ENCODE measurements around the gene KCNMA1.

KCNMA1 gene

GRCh38 chr10:77682393-77683087, 44.9 kb upstream of the KCNMA1 start:
- TF ChIP-seq RAD21 (IDR thresholded peaks at IDR 0.05; ENCODE audit: low read depth) (no peak), CREB1 (IDR thresholded peaks at IDR 0.05; ENCODE audit: low read depth) (no peak), REST (IDR thresholded peaks at IDR 0.05; ENCODE audit: low read depth) (no peak), EP300 (IDR thresholded peaks at IDR 0.05; ENCODE audit: borderline replicate concordance) (no peak), MAX (IDR thresholded peaks at IDR 0.05) (no peak), EGR1 (IDR thresholded peaks at IDR 0.05) (no peak), TAF1 (IDR thresholded peaks at IDR 0.05; ENCODE audit: low read depth) (no peak), CEBPB (IDR thresholded peaks at IDR 0.05) (no peak), NFIC (IDR thresholded peaks at IDR 0.05) (no peak)

- no peak for TF ChIP-seq REST (IDR thresholded peaks at IDR 0.05; ENCODE audit: low read depth)
- no peak for TF ChIP-seq TAF1 (IDR thresholded peaks at IDR 0.05; ENCODE audit: low read depth)
- no peak for TF ChIP-seq FOXM1 (IDR thresholded peaks at IDR 0.05; ENCODE audit: borderline replicate concordance, low read depth)
- TF ChIP-seq CREB1 (IDR thresholded peaks at IDR 0.05; ENCODE audit: low read depth): no peak
- no peak for TF ChIP-seq USF1 (IDR thresholded peaks at IDR 0.05)
- no peak for TF ChIP-seq MAX (IDR thresholded peaks at IDR 0.05)
- no peak for TF ChIP-seq EGR1 (IDR thresholded peaks at IDR 0.05)
- TF ChIP-seq EP300 (IDR thresholded peaks at IDR 0.05; ENCODE audit: borderline replicate concordance): no peak
- no peak for TF ChIP-seq CEBPB (IDR thresholded peaks at IDR 0.05)
Measured at GRCh38 chr10:77681839-77682238, 44.2 kb upstream of the KCNMA1 start.

GRCh38 chr10:77680811-77681210, 43.2 kb upstream of the KCNMA1 start:
- TF ChIP-seq FOXM1 (IDR thresholded peaks at IDR 0.05; ENCODE audit: borderline replicate concordance, low read depth) (no peak), TAF1 (IDR thresholded peaks at IDR 0.05; ENCODE audit: low read depth) (no peak), YY1 (IDR thresholded peaks at IDR 0.05; ENCODE audit: low read depth) (no peak), REST (IDR thresholded peaks at IDR 0.05; ENCODE audit: low read depth) (no peak), TCF12 (IDR thresholded peaks at IDR 0.05; ENCODE audit: low read depth) (no peak), CEBPB (IDR thresholded peaks at IDR 0.05) (no peak)

GRCh38 chr10:77680065-77680464, 42.5 kb upstream of the KCNMA1 start:
- TF ChIP-seq TAF1 (IDR thresholded peaks at IDR 0.05; ENCODE audit: low read depth) (no peak), REST (IDR thresholded peaks at IDR 0.05; ENCODE audit: low read depth) (peak; percentile 78)

Data from Ishikawa (cell line).